Central memory CD8-positive, alpha-beta T cell (primary cell): ENCODE measurements around the gene GPS1.

Source experiments
- ATAC-seq: fragments of 150-1000 bp; cut with Tn5 transposase; replicated peaks from 2 replicates; pipeline ENCODE4 v1.10.0; 2022; ENCODE audit warnings: mild to moderate bottlenecking, moderate FRiP score, moderate number of reproducible peaks; ENCODE audit not compliant: poor library complexity, severe bottlenecking; ENCODE audit errors: extremely low read depth
- DNase-seq, 2 donors: peaks; one replicate each; pipeline ENCODE4 v3.0.0; 2021; ENCODE audit warnings: low spot score in 2 of 2
- H3K27ac Mint-ChIP-seq: one replicate; pipeline ENCODE4 v1.8.0; 2022; ENCODE audit warnings: low read depth, mild to moderate bottlenecking, moderate library complexity, mixed read lengths
- H3K27me3 Mint-ChIP-seq: one replicate; pipeline ENCODE4 v1.8.0; 2022; ENCODE audit warnings: mixed read lengths
- H3K36me3 Mint-ChIP-seq: one replicate; pipeline ENCODE4 v1.8.0; 2022; ENCODE audit warnings: mild to moderate bottlenecking, moderate library complexity, mixed read lengths; ENCODE audit not compliant: insufficient read depth
- H3K4me1 Mint-ChIP-seq: one replicate; pipeline ENCODE4 v1.8.0; 2022; ENCODE audit warnings: mixed read lengths
- H3K4me3 Mint-ChIP-seq: one replicate; pipeline ENCODE4 v1.8.0; 2022; ENCODE audit warnings: mild to moderate bottlenecking, moderate library complexity, mixed read lengths
- H3K9me3 Mint-ChIP-seq: one replicate; pipeline ENCODE4 v1.8.0; 2022; ENCODE audit warnings: mixed read lengths

Gene GPS1

DNA sequence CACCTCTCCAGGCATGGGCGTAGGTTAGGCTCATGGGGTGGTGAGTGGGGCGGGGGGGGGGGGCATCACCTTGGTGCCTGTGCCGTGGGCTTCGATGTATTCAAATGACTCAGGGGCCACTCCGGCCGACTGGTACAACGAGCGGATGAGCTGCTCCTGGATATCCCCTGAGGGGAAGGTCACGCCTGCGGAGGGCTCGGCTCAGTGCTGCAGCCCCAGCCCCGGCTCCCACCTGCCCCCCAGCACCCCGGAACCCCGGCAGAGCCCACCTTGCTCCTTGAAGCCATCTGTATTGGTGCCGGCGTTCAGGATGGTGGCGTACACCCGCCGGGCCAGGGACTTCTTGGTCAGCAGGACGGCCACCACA, 40.9 kb downstream of the GPS1 start:
- DNase-seq, result no peak
- Mint-ChIP-seq H3K36me3 (peaks cover 14% of the 10 kb centered on the region), H3K27ac (no peak overlapping the region), H3K4me3 (no peak overlapping the region), H3K4me1 (no peaks in the 10 kb centered on the region), H3K9me3 (no peaks in the 10 kb centered on the region), H3K27me3 (no peaks in the 10 kb centered on the region)
- no peak for ATAC-seq

DNA sequence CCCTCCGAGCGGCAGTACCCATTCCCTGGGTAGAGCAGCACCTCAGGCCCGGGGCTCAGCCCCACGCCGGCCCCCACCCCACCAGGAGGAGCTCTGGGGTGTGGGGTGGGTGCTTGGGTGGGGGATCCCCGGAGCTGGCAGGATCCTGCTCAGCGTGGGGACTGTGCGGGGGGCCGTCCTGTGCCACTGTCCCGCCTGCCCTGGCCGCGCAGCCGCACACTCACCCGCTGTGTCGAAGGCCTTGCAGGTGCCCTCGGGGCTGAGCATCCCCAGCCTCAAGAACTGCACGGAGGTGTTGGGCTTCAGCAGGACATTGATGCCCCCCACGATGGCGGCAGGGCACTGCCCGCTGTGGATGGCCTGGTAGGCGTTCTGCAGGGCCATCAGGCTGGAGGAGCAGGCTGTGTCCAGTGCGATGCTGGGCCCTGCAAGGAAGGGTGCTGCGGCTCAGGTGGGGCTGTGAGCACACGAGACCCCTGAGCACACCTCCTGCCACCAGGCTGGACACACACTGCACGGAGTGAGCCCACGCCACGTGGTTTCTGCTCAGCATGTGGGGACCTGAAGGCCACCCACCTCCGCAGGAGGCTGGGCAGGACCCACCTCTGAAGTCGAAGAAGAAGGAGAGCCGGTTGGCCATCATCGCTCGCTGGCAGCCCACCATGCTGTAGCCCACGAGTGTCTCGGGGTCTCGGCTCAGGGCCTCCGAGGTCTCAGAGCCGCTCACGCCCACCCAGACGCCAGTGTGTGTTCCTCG, 41.5 kb downstream of the GPS1 start:
- no peaks in the 10 kb centered on the region for H3K27me3 Mint-ChIP-seq
- H3K4me3 Mint-ChIP-seq, result no peak overlapping the region
- no peak overlapping the region for H3K27ac Mint-ChIP-seq

GRCh38 chr17:82094931-82095776, 43.5 kb downstream of the GPS1 start:
- H3K27me3 Mint-ChIP-seq, result no peaks in the 10 kb centered on the region
- H3K4me1 Mint-ChIP-seq, result peaks cover 7% of the 10 kb centered on the region
- ATAC-seq (no peak), DNase-seq (no peak)
- H3K36me3 Mint-ChIP-seq, result peaks cover 10% of the 10 kb centered on the region
- H3K9me3 Mint-ChIP-seq, result no peaks in the 10 kb centered on the region
- no peak overlapping the region for H3K27ac Mint-ChIP-seq
- H3K4me3 Mint-ChIP-seq, result no peak overlapping the region

More for the DNA sequence above, 41.5 kb downstream of the GPS1 start:
- Mint-ChIP-seq H3K9me3 (no peaks in the 10 kb centered on the region), H3K4me1 (no peaks in the 10 kb centered on the region), H3K36me3 (peaks cover 13% of the 10 kb centered on the region)
- ATAC-seq (no peak), DNase-seq (no peak)

DNA sequence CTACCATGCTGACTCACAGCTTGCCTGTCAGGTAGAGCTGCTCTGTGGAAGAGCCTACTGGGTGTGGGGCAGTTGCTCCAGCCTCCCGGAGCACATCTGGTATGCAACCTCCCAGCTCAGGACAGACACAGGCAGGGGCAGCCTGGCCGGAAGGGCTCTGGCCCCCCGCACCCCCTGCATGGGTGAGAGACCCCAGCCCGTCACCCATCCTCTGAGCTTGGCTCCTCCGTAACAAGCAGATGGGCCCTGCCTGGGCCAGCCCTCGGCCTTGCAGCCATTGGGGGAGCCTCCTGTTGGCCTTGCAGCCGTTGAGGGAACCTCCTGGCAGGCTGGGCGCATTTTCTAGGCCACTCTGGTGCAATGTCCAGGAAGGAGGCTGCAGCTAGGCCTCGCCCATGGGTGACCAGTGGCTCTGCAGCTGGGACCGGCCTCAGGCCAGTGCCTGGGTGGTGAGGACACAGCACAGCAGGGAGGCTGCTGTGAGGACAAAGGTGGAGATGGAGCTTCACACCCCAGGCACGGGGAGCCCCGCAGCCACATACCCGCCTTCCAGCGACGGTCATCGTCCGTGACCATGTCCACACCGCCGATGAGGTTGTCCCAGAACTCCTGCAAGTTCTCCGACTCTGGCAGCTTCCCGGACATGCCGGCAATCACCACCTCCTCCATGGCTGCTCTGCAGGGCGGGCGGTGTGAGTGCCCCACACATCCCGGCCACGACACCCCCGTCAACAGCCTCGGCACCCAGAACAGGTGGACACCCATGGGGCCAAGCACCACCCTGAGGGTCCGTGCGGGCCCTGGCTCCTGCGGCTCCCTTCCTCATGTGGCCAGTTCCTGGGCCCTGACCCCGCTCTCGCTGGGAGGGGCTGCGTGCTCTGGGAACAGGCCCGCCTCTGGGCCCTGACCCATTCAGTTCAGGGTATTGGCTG, 44.3 kb downstream of the GPS1 start:
- H3K4me3 Mint-ChIP-seq, result peak overlapping the region; percentile 36
- no peak for ATAC-seq
- H3K36me3 Mint-ChIP-seq, result peaks cover 10% of the 10 kb centered on the region
- peaks cover 7% of the 10 kb centered on the region for H3K4me1 Mint-ChIP-seq
- H3K27ac Mint-ChIP-seq, result peak overlapping the region; percentile 22
- no peaks in the 10 kb centered on the region for H3K9me3 Mint-ChIP-seq
- no peak for DNase-seq
- no peaks in the 10 kb centered on the region for H3K27me3 Mint-ChIP-seq

DNA sequence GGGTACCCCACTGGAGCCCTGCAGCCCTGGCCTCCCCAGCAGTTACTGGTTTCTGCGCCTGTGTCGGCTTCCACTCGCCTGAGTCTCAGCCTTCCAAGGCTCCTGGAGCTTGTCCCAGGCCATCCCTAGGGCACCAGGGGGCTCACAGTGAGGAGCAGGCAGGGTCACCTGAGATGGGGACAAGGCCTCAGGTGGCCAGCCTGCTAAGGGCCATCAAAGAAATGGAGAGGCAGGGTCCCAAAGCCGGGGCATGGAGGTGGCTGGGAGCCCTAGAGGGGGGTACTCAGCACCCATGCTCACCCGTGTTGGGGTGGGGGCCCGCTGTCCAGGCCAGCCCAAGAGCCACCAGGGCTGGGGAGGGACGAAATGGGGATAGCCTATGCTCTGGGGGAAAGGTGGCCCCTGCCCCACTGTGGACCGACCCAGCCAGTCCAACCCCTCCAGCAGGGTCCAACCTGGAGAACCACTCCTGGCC, 45.0 kb downstream of the GPS1 start:
- no peaks in the 10 kb centered on the region for H3K9me3 Mint-ChIP-seq
- H3K27ac Mint-ChIP-seq, result no peak overlapping the region
- DNase-seq, result no peak
- ATAC-seq, result no peak
- H3K4me1 Mint-ChIP-seq, result peaks cover 7% of the 10 kb centered on the region
- peak overlapping the region; percentile 62 for H3K4me3 Mint-ChIP-seq
- H3K27me3 Mint-ChIP-seq, result no peaks in the 10 kb centered on the region
- peaks cover 10% of the 10 kb centered on the region for H3K36me3 Mint-ChIP-seq

- DNase-seq, result no peak
- no peak overlapping the region for H3K27ac Mint-ChIP-seq
These were observed 45.7 kb downstream of the GPS1 start for GRCh38 chr17:82097184-82097918.

DNA sequence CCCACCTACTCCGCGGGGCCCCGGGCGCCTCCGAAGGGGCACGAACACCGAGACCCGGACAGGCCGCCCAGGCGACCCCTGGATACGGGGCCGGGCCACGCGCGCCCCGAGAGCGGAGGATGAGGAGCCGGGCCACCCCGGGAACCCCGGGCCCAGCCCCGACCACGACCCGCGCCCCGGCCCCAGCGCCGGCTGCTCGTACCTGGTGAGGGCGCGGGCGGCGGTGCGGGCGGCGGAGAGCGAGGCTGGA, 46.1 kb downstream of the GPS1 start:
- peaks cover 7% of the 10 kb centered on the region for H3K4me1 Mint-ChIP-seq
- H3K9me3 Mint-ChIP-seq, result no peaks in the 10 kb centered on the region
- H3K4me3 Mint-ChIP-seq, result peak overlapping the region; percentile 62
- peaks cover 8% of the 10 kb centered on the region for H3K36me3 Mint-ChIP-seq
- H3K27ac Mint-ChIP-seq, result no peak overlapping the region
- DNase-seq, result peak in 1 of 2 donors; percentile 28
- no peaks in the 10 kb centered on the region for H3K27me3 Mint-ChIP-seq
- peak; percentile 3 for ATAC-seq

More at GRCh38 chr17:82097184-82097918, 45.7 kb downstream of the GPS1 start:
- peak; percentile 1 for ATAC-seq
- no peaks in the 10 kb centered on the region for H3K9me3 Mint-ChIP-seq
- no peaks in the 10 kb centered on the region for H3K27me3 Mint-ChIP-seq
- peaks cover 7% of the 10 kb centered on the region for H3K4me1 Mint-ChIP-seq
- H3K4me3 Mint-ChIP-seq, result peak overlapping the region; percentile 62
- H3K36me3 Mint-ChIP-seq, result peaks cover 8% of the 10 kb centered on the region

DNA sequence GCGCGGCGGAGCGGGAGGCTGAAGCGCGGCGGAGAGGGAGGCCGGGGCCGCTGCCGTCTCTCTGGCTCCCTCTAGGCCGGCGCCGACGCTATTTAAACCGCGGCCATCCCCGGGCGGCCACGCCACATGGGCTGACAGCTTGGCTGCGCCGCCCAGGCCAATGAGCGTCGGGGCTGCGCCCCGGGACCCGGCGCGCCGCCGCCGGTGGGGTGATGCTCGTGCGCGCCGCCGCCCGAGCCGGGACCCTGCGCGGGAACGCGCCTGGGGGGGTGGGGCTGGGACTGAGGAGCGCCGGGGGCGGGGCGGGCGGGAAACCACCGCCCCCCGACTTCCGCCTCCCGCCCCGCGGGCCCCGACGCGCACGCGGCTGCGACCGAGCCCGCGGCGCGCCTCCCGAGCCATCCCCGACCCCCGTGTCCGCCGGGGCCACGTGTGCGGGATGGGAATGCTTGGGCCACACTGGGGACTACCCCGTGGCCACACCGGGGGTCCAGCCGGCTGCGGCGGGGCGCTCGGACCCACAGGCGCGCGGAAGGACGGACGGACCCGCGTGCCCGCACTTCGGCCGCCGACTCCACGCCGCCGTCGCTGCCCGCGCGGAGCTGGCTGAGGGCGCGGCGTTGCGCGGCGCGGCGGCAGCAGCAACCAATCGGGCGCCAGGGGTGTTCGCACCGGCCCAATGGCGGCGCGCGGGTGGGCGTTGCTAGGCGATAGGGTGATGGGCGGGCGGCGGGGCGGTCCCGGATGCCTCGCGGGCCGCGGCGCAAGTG, 46.7 kb downstream of the GPS1 start, which contains the start of gene FASN:
Gene FASN, minus strand, starts transcription at position 68 of the 770 bp plus-strand sequence. CDS start 1,791 bp downstream, outside the sequence.
- H3K27ac Mint-ChIP-seq, result peak within 1 kb of the TSS; percentile 84
- DNase-seq, result peak; percentile 79 to 83
- no peaks in the 10 kb centered on the region for H3K9me3 Mint-ChIP-seq
- H3K27me3 Mint-ChIP-seq, result no peaks in the 10 kb centered on the region
- H3K4me3 Mint-ChIP-seq, result peak within 1 kb of the TSS; percentile 78
- peaks cover 7% of the 10 kb centered on the region for H3K4me1 Mint-ChIP-seq
- peaks cover 6% of the 10 kb centered on the region for H3K36me3 Mint-ChIP-seq
- peak; percentile 86 for ATAC-seq

DNA sequence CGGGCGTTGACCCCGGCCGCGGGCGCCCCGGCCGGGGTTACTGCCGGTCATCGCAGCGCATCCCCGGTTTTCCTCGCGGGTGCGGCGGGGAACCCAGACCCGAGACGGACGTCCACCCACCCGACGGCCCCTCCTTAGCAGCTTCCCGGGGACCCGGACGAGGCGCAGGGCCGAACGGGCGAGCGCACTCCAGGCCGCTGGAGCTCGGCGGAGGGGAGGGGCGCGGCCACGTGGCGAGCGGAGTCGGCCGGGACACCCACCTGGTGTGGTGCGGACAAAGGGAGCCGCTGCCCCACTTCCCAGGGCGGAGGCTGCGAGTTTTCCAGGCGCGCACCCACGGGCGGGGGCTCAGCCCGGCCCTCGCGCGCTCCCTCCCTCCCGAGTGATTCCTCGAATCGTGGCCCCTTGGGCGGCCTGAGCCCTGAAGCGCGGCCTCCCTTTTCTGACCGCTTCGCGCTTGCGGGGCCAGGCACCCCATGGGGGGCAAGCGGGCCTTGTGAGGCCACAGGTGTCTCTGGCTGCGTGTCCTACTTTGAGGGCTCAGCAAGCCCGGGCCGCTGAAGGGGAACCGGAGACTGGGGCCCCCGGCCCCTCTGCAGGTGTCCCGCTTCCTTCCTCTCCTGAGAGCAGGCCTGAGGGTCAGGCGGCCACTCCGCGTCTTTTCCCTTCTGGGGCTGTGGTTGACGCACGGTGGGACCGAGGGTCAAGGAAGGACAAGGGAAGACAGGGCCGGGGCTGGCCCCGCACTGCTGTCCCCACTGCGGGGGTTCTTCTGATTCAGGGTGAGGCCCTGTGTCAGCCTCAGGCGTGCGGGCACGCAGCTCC, 47.5 kb downstream of the GPS1 start:
- ATAC-seq (no peak), DNase-seq (no peak)
- no peaks in the 10 kb centered on the region for H3K9me3 Mint-ChIP-seq
- peak overlapping the region; percentile 84 for H3K27ac Mint-ChIP-seq
- H3K4me3 Mint-ChIP-seq, result peak overlapping the region; percentile 78
- no peaks in the 10 kb centered on the region for H3K27me3 Mint-ChIP-seq
- peaks cover 7% of the 10 kb centered on the region for H3K4me1 Mint-ChIP-seq
- H3K36me3 Mint-ChIP-seq, result peaks cover 6% of the 10 kb centered on the region

- DNase-seq (no peak), ATAC-seq (no peak)
- Mint-ChIP-seq H3K27ac (peak overlapping the region; percentile 84), H3K9me3 (no peaks in the 10 kb centered on the region), H3K36me3 (peaks cover 4% of the 10 kb centered on the region), H3K4me1 (peaks cover 15% of the 10 kb centered on the region), H3K27me3 (no peaks in the 10 kb centered on the region), H3K4me3 (no peak overlapping the region)
These were observed 49.0 kb downstream of the GPS1 start for GRCh38 chr17:82100502-82101298.
